Spinal cord (tissue), 10 donors: ENCODE results near the gene CTLA4. TPM values are rescaled to one million over a fixed set of nuclear protein-coding genes. Genes with fewer than 3 reads are reported as not detected.

Source experiments
- DNase-seq, 6 donors: peaks; one replicate each; pipeline versions ENCODE4 v3.0.0 to v3.0.0-alpha.2; 2013 to 2015; ENCODE audit warnings: low spot score in 6 of 6, low read depth in 4 of 6
- H3K27ac ChIP-seq: one replicate; pipeline ENCODE4 v1.5.1; 2013; ENCODE audit warnings: low read depth, low read length, control low read depth
- H3K27me3 ChIP-seq: one replicate; pipeline ENCODE4 v1.6.1; 2013; ENCODE audit warnings: low read length; ENCODE audit not compliant: control insufficient read depth, insufficient read depth
- H3K36me3 ChIP-seq: one replicate; pipeline ENCODE4 v1.6.1; 2013; ENCODE audit warnings: low read length; ENCODE audit not compliant: control insufficient read depth, insufficient read depth
- H3K4me1 ChIP-seq: one replicate; pipeline ENCODE4 v1.6.1; 2013; ENCODE audit warnings: low read length; ENCODE audit not compliant: control insufficient read depth, insufficient read depth
- H3K4me3 ChIP-seq: one replicate; pipeline ENCODE4 v1.5.1; 2013; ENCODE audit warnings: low read depth, low read length, control low read depth
- H3K9me3 ChIP-seq: one replicate; pipeline ENCODE4 v1.6.1; 2013; ENCODE audit warnings: low read length; ENCODE audit not compliant: control insufficient read depth, insufficient read depth
- WGBS: methylation state at CpG from one replicate; pipeline ENCODE4 v1.1.5; 2013; ENCODE audit warnings: missing lambda C conversion rate; ENCODE audit not compliant: insufficient coverage; 5-methylcytosine and 5-hydroxymethylcytosine counted together
- polyA plus RNA-seq, 2 donors: library from polyadenylated mRNA; unstranded; fragments of 120-200 nt; gene quantifications; one replicate each; pipeline ENCODE4 v1.2.1, GENCODE V29; 2013; ENCODE audit not compliant: insufficient read length in 2 of 2
- total RNA-seq, 2 donors: library from RNA; depleted of rRNA in 1 of 2; stranded (reverse); fragments of 120-200 nt in 1 of 2; fragments of >200 nt in 1 of 2; gene quantifications; one replicate each; pipeline versions ENCODE4 v1.2.3 to v1.2.4, GENCODE V29; 2013 to 2014
- donor health status: healthy.

CTLA4 gene
- total and polyA plus RNA-seq, 4 donors, result 0.24 to 0.33 (median 0.30) TPM; not detected in 1

DNA sequence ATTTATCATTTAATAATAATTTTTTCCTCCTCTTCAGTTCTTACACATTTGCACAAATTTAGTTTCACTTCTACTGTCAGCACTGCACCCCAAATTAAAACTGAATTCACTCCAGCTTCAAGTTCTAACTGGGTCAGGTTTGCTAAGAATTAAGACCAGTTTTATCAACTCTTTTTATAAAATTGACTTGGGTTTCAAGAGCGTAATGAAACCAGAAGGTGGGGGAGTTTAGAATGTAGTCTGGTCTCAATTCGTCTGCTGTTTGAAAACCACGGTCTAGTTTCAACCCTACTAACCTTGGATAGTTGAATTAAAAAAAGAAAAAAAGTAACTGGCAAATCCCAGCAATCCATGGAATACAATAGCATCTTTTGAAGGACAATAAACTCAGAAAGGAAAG lies 14.3 kb upstream of the CTLA4 start:
- H3K9me3 ChIP-seq, result no peaks in the 10 kb centered on the region
- no peak overlapping the region for H3K27ac ChIP-seq
- no peaks in the 10 kb centered on the region for H3K4me1 ChIP-seq
- WGBS, result no CpG with 5 or more reads among the region's 3 CpGs
- DNase-seq, result no peak
- no peak overlapping the region for H3K4me3 ChIP-seq
- no peaks in the 10 kb centered on the region for H3K36me3 ChIP-seq
- H3K27me3 ChIP-seq, result no peaks in the 10 kb centered on the region

DNA sequence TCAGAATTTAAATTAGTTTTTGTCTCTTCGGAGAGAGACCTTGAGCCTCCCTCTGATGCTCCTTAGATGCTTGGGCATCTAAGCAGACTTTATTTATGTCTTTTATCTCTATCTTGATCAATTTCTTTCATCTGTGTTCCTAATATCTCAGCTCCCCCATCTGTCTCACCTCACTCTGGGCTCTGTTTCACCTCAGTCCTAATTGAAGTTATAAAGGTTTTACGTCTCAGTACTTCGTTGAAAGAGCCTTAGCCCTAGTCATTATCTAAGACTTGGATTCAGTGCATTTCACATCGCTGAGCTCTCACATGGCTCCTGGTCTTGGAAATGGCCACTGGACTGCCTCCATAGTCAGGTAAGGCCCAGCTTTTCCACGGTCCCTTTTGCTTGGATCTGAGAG lies 13.8 kb upstream of the CTLA4 start:
- Histone ChIP-seq H3K4me3 (no peak overlapping the region), H3K4me1 (no peaks in the 10 kb centered on the region), H3K9me3 (no peaks in the 10 kb centered on the region), H3K36me3 (no peaks in the 10 kb centered on the region), H3K27ac (no peak overlapping the region), H3K27me3 (no peaks in the 10 kb centered on the region)
- DNase-seq, result no peak
- WGBS, result 94% methylated on average over 4 of the region's 5 CpGs

DNA sequence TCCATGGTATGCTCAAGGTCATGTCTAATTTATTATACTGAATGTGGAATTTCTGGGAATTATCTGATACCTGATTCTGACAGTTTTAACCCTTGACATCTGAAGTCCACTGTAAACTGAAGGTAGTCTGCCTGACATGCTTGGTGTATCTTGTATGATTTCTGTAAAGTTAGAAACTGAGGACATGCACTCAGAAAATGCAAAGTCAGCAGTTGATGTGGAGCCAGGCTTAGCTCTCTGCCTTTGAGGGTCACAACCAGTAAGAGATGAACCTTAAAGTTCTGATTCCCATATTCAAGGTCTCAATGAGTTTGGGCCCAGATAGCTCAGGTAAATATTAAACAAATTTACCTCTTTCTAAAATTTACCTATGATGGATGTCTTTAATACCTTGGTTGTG lies 12.3 kb upstream of the CTLA4 start:
- H3K27ac ChIP-seq, result no peak overlapping the region
- no peaks in the 10 kb centered on the region for H3K9me3 ChIP-seq
- H3K36me3 ChIP-seq, result no peaks in the 10 kb centered on the region
- H3K4me1 ChIP-seq, result no peaks in the 10 kb centered on the region
- DNase-seq, result no peak
- no peaks in the 10 kb centered on the region for H3K27me3 ChIP-seq
- no peak overlapping the region for H3K4me3 ChIP-seq

DNA sequence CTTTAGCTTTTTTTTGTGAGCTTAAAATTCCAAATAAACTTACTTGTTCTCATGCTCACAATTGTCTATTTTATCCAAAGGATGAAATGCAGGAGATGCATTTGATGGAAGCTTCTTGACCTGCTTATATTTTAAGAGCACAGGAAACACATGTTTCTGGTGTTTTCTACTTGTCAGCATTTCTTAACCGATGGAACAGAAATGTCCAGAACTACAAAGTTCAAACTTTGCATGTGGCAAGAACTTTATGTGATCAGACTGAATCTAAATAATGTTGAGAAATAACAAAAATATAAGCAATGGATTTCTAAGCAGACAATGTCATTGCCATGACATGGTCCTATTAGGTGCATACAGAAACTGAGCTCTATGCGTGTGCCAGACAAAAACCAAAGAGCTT lies 9.9 kb upstream of the CTLA4 start:
- Histone ChIP-seq H3K36me3 (no peaks in the 10 kb centered on the region), H3K27ac (no peak overlapping the region), H3K9me3 (no peaks in the 10 kb centered on the region), H3K4me3 (no peak overlapping the region), H3K4me1 (no peaks in the 10 kb centered on the region), H3K27me3 (no peaks in the 10 kb centered on the region)
- no peak for DNase-seq
- WGBS, result no CpG with 5 or more reads among the region's 2 CpGs

DNA sequence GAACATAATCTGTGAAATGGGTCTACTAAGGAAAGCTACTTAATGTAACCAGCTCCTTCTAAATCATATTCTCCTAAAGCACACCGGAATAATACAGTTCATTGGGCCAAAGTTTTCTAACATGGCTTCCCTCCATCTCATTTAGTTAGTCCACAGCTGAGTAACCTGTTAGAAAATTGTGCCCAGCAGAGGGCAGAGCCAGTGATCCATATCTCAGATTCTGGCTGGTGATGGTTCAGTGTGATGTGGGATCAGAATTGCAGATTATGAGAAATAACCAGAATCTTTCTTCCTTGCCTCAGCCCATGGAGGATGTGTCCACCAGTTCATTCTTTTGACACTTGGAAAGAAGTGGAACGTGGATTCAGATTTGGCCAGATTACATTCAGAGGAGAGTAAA lies 9.4 kb upstream of the CTLA4 start:
- 90% methylated on average over 1 of the region's 2 CpGs for WGBS
- Histone ChIP-seq H3K4me1 (no peaks in the 10 kb centered on the region), H3K27me3 (no peaks in the 10 kb centered on the region), H3K27ac (no peak overlapping the region), H3K4me3 (no peak overlapping the region), H3K9me3 (no peaks in the 10 kb centered on the region), H3K36me3 (no peaks in the 10 kb centered on the region)
- no peak for DNase-seq

DNA sequence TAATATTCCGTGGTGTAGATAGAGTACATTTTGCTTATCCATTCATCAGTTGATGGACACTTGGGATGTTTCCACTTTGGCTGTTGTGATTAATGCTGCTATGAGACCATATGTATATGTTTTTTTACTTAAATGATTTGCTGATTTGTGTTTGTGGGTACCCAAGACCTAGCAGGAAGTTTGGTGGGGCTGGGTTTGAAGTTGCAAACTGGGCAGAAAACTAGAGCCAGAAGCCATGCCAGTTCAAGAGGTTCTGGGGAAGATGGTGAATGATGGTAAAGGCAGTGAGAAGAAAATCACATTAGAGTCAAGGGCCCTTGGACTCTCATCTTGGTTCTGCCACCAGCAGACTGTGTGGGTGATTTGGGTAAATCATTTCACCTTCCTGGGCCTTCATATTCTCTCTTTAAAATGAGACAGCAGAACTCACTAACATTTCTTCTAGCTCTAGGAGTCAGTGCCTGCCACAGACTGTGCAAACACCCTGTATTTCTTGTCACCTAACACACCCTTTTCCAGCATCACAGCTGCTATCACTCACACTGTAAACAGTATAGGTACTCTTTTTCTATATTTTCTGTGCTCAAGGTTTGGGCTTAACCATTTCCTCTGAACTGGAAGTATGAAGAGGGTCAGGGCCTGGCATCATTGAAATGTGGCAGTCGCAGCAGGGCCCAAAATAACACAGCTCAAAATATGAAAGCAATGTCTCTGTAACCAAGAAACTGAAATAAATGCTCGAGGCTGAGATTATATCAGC lies 8.4 kb upstream of the CTLA4 start:
- no peaks in the 10 kb centered on the region for H3K36me3 ChIP-seq
- DNase-seq, result no peak
- H3K27me3 ChIP-seq, result no peaks in the 10 kb centered on the region
- H3K4me3 ChIP-seq, result no peak overlapping the region
- H3K4me1 ChIP-seq, result no peaks in the 10 kb centered on the region
- no peak overlapping the region for H3K27ac ChIP-seq
- H3K9me3 ChIP-seq, result no peaks in the 10 kb centered on the region
- WGBS, result no CpG with 5 or more reads among the region's 3 CpGs

DNA sequence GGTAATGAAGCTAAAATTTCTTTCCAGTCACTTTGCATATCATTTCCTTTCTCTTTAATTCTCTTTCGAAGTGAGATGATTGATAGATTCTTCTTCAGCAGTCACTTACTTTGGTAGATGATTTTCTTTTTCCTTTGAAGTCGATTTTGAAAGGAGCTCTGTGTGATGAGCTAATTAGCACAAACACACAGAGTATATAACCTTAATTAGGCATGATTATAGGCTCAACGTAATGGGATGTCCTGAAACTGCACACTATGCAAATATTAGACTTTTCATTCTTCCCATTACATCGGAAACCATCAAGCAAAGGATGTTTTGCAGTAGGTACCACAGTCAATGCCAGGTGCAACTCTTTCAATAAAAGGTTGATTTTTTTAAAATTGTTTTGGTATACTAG lies 6.4 kb upstream of the CTLA4 start:
- no CpG with 5 or more reads among the region's 4 CpGs for WGBS
- Histone ChIP-seq H3K27ac (no peak overlapping the region), H3K9me3 (no peaks in the 10 kb centered on the region), H3K27me3 (no peaks in the 10 kb centered on the region), H3K36me3 (no peaks in the 10 kb centered on the region), H3K4me1 (no peaks in the 10 kb centered on the region), H3K4me3 (no peak overlapping the region)
- peak in 1 of 6 donors; percentile 23 for DNase-seq

DNA sequence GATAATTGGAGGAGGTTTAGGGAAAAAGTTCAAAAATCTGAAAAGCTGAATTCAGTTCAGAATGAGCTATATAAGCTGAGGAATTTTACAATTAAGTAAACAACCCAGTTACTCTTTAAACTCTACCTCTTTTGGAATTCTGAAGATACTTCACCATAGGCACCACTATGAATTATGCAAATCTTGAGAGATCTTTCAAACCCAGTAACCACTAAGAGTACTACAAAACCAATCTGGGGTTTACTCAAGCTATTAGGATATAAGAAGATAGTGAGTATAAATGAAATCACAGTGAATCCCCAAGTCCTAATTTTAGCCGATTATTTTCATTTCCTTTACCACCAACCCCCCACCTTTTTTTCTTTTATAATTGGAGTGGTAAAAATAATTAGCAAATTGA lies 6.0 kb upstream of the CTLA4 start:
- no peak overlapping the region for H3K4me3 ChIP-seq
- no peak overlapping the region for H3K27ac ChIP-seq
- no peak for DNase-seq
- no peaks in the 10 kb centered on the region for H3K36me3 ChIP-seq
- H3K27me3 ChIP-seq, result no peaks in the 10 kb centered on the region
- whole genome bisulfite sequencing, result no CpG with 5 or more reads among the region's 1 CpG
- no peaks in the 10 kb centered on the region for H3K4me1 ChIP-seq
- no peaks in the 10 kb centered on the region for H3K9me3 ChIP-seq

DNA sequence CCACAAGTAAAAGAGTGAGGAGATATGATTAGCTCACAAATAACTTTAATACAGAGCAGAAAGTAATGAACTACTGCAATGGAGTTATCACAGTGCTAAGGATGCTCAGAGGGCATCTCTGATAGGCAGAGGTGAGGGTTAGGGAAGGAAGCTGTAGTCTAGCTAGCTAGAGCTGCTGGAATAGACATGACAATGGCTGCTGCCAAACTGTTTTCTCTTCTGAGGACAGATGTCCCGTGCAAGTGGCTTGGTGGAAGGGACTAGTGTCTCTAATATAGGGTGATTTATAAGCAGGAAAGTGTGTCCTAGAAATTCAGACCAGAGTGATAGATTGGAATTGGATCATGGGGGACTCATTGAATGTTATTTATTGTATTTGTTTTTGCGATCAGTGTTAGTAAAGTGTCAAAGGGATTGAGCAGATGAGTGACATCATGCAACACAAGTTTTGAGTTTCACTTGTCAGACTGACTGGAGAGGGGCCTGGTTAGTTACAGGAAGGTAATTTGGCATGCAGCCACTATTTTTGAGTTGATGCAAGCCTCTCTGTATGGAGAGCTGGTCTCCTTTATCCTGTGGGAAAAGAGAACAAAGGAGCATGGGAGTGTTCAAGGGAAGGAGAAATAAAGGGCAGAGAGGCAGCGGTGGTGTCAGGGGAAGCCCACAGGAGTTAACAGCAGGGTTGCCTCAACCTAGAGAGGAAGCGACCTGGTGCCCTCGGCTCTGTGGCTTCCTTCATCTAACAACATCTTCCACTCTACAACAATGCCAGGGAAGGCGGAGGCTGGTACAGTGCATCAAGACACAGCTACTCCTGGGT lies 1.9 kb downstream of the CTLA4 start:
- H3K27ac ChIP-seq, result no peak overlapping the region
- no peak for DNase-seq
- H3K36me3 ChIP-seq, result no peaks in the 10 kb centered on the region
- H3K4me1 ChIP-seq, result no peaks in the 10 kb centered on the region
- no peaks in the 10 kb centered on the region for H3K9me3 ChIP-seq
- WGBS, result 74% methylated on average over 4 of the region's 6 CpGs
- H3K4me3 ChIP-seq, result no peak overlapping the region
- H3K27me3 ChIP-seq, result no peaks in the 10 kb centered on the region

DNA sequence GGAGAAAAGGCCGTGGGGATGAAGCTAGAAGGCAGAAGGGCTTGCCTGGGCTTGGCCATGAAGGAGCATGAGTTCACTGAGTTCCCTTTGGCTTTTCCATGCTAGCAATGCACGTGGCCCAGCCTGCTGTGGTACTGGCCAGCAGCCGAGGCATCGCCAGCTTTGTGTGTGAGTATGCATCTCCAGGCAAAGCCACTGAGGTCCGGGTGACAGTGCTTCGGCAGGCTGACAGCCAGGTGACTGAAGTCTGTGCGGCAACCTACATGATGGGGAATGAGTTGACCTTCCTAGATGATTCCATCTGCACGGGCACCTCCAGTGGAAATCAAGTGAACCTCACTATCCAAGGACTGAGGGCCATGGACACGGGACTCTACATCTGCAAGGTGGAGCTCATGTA lies 2.9 kb downstream of the CTLA4 start:
- Histone ChIP-seq H3K36me3 (no peaks in the 10 kb centered on the region), H3K4me1 (no peaks in the 10 kb centered on the region), H3K9me3 (no peaks in the 10 kb centered on the region), H3K27me3 (no peaks in the 10 kb centered on the region), H3K27ac (no peak overlapping the region), H3K4me3 (no peak overlapping the region)
- DNase-seq, result no peak
- 96% methylated on average over 9 of the region's 9 CpGs for WGBS
